ENCODE data around the gene FAXDC2.
"Not testable (repeated sequence)": the region's sequence is repeated elsewhere in the genome, so short reads cannot be mapped to it uniquely, and the experiment has no call there.

The FAXDC2 gene

GRCh38 chr5:154840435-154841272 is 9.7 kb downstream of the FAXDC2 start:
- TF ChIP-seq CTCF (IDR thresholded peaks at IDR 0.05; ENCODE audit: borderline replicate concordance, insufficient read depth, low read depth, low read length), result no peak
- no peak overlapping the region for H3K4me3 ChIP-seq (ENCODE audit: low read depth, low read length)

DNA sequence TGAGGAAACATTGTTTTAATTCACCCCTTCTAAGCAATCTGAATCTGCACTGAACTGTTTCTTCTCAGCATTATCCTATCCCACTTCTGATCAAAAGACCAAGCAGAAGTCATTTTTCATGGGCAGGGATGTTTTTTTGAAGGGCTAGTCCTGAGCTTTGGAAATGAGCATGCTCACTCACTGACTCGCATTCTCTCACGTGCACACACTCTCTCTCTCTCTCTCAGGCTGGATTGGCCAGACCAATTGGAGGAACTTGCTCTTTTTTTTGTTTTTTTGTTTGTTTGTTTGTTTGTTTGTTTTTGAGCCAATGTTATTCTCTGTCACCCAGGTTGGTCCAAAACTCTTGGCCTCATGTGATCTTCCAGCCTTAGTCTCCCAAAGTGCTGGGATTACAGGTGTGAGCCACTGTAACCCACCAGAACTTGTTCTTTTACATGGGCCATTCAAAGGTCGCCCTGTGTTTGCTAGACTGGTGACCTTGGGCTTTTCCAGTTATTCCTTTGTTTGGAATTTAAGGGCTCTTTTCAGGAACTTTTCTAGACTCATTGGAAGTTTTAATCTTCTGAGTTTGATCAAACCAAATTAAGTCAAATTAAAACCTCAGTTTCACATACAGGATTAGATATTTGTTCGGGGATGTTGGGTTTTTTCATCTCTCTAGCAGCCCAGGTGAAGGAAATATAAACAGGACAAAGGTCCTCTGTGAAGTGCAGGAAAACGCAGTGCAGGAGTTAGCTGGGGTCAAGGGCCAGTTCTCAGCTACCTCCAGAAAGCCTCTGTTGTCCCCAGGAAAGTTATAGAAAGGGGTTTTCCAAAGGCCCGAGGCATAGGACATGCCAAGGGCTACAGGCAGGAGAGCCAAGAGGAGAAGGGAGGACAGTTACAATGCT is 13.1 kb downstream of the FAXDC2 start:
- no peak for TF ChIP-seq CTCF (IDR thresholded peaks at IDR 0.05; ENCODE audit: borderline replicate concordance, insufficient read depth, low read depth, low read length)
- H3K4me3 ChIP-seq (ENCODE audit: low read depth, low read length), result no peak overlapping the region

DNA sequence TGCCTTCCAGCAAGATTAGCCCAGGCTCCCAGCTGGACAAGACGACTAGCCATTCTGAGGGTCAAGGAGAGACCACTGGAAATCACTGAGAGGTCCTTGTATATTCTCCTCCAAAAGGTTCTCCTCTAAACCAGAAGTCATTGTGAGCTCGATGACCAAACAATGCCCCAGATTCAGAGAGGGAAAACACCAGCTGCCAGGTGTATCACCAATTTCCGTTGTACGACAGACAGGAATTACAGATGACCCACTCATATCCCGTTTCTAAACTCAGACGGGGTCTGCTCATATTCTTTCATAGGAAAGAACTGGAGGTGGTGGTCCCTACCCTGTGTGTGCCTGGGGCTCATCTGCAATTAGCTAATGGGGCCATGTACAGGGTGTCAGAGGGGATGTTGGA is 14.2 kb downstream of the FAXDC2 start:
- no peak for TF ChIP-seq CTCF (IDR thresholded peaks at IDR 0.05; ENCODE audit: borderline replicate concordance, insufficient read depth, low read depth, low read length)
- no peak overlapping the region for H3K4me3 ChIP-seq (ENCODE audit: low read depth, low read length)

DNA sequence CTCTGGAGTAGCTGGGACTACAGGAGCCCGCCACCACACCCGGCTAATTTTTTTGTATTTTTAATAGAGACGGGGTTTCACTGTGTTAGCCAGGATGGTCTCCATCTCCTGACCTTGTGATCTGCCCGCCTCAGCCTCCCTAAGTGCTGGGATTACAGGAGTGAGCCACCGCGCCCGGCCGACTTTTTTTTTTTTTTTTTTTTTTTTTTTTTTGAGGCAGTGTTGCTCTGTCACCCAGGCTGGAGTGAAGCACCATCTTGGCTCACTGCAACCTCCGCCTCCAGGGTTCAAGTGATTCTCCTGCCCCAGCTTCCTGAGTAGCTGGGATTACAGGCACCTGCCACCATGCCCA is 14.7 kb downstream of the FAXDC2 start:
- H3K4me3 ChIP-seq (ENCODE audit: low read depth, low read length), result not testable (repeated sequence)

DNA sequence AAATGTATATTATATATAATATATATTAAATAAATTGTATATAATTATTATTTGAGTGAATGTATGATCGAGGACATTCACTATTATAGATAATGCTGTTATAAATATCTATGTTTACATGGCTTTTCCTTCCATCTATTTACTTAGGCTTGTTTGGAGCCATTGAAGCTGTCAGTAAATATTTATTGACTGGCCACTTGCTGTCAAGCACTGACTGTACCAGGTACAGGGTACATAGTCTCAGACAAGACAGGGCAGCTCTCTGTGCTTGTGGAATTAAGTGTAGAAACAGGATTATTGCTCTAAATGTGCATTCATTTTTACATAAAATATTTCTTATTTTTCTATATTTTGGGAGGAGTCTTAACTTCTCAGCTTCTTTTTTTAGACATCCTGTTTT is 16.4 kb downstream of the FAXDC2 start:
- TF ChIP-seq CTCF (IDR thresholded peaks at IDR 0.05; ENCODE audit: borderline replicate concordance, insufficient read depth, low read depth, low read length), result no peak
- no peak overlapping the region for H3K4me3 ChIP-seq (ENCODE audit: low read depth, low read length)

DNA sequence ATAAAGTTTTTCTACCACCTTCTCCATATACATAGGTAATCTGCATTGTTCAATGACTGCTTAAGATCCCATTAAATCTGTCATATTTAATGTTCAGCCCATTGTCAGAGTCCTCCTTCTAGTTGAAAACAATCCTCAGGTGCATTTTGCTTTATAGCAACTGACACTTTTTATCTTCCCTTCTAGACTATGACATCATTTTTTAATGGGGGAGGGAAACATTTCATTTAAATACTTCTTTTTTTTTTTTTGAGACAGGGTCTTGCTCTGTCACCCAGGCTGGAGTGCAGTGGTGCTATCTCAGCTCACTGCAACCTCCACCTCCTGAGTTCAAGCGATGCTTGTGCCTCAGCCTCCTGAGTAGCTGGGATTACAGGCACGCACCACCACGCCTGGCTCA is 17.6 kb downstream of the FAXDC2 start:
- H3K4me3 ChIP-seq (ENCODE audit: low read depth, low read length), result not testable (repeated sequence)

GRCh38 chr5:154831451-154831850 is 19.0 kb downstream of the FAXDC2 start:
- no peak overlapping the region for H3K4me3 ChIP-seq (ENCODE audit: low read depth, low read length)
- no peak for TF ChIP-seq CTCF (IDR thresholded peaks at IDR 0.05; ENCODE audit: borderline replicate concordance, insufficient read depth, low read depth, low read length)

GRCh38 chr5:154830596-154830995 is 19.8 kb downstream of the FAXDC2 start:
- TF ChIP-seq CTCF (IDR thresholded peaks at IDR 0.05; ENCODE audit: borderline replicate concordance, insufficient read depth, low read depth, low read length), result no peak
- no peak overlapping the region for H3K4me3 ChIP-seq (ENCODE audit: low read depth, low read length)
